ENCODE measurements around the gene GPC3.
A peak's percentile ranks its signal among the peaks of the same experiment; 100 is the strongest.
"Not testable (repeated sequence)": the region's sequence is repeated elsewhere in the genome, so short reads cannot be mapped to it uniquely, and the experiment has no call there.

The GPC3 gene

DNA sequence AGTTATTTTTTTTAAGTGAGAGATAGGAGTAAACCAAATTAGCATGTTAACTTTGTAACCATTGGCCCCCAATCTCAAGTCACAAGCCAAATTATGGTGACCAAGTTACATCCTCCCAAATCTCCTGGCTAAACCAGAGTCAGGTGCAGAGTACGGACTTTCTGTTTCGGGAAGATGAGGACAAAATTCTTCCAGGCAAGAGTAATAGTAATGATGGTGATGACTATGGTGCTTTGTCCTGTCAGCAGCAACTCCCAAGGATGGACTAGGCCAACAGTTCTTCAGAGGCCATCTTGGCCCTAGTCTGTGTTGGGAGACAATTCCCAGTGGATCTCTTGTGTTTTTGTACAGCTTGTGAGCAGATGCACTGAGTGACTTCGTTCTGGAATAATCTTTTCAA, 148.8 kb downstream of the GPC3 start:
- no peak for DNase-seq

DNA sequence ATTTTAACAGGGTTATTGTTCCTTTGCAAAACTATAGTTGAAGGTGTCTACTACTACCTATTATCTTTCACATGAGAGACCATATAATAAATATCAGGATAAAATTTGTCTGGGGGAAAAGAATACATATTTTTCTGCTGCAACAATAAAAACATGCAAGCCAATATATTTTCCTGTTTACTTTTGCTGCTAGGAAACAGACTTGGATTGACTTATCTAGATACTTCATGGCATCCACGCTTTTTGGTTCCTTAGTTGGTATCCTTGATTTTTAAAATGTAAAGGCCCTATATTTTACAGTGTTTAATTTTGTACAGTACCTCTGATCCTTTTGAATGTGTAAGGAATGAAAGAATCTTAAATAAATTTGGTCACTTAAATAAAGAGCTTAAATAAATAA, 150.6 kb downstream of the GPC3 start:
- no peak for DNase-seq

DNA sequence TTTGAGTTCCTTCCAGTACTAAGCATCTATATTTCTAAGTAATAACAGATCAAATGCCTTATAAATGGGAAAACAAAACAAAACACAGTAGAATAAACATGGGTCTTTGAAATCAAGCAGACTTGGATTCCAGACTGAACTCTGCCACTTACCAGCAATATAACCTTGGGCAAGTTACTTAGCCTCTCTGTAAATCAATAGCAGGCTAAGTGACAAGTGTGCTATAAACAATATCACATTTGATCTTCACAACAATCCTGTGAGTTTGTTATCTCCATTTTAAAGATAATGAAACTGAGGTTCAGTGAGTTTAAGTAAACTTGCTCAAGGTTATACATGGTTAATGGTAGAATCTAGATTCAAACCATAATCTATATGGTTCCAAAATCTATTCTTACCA, 165.8 kb downstream of the GPC3 start:
- no peak for DNase-seq

DNA sequence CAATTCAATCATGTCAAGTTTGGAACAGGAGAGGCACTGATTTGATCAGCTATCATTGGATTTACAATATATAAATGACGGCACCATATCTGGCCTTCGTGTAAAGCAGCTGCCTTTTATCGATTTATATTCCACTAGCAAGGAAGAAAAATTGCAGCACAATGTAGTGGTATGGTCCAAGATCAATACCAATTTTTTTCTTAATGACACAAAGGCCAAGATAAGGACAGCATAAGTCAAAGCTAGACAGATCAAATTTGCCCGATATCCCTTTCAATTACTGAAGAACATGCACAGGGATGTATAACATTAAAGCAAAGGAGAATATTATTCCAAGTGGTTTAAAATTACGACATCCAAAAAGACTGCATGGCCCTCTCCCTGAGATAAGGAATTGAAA, 167.4 kb downstream of the GPC3 start:
- DNase-seq, result no peak

DNA sequence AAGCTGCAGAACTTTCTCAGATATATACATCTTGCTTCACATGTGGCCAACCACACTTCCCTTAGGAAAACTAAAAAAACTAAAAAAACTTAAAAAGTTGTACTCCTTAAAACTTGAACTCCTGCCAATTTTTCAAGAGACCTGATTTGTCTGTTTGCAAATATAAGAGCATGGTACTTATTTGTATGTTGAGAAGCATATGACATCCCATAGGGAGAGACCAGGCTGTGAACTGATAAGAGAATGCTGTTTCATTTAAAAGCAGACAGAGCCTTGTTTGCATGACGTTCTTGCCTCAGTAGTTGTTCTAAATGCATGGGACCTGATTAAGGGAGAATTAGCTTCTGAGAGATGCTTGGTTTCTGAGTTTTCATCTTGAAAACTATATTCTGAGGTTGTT, 169.9 kb downstream of the GPC3 start:
- no peak for DNase-seq

DNA sequence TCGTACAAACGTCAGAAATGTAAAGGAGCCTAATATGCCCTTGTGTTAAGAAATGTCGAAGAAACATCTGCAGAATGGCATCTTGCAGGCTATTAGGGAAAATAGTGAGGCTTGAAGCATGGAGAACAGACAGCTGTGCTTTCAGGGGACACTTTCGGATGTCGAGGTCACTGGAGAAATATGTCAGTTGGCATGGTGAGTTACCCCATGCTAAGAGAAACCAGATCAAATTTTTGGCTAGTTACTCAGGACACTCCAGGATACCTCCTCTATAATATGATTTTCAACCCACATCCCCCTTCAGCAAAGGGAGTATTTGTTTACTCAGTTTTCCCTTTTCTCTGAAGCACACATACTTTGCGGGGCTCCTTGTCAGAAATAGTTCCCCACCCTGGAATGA, 171.4 kb downstream of the GPC3 start:
- no peak for DNase-seq

DNA sequence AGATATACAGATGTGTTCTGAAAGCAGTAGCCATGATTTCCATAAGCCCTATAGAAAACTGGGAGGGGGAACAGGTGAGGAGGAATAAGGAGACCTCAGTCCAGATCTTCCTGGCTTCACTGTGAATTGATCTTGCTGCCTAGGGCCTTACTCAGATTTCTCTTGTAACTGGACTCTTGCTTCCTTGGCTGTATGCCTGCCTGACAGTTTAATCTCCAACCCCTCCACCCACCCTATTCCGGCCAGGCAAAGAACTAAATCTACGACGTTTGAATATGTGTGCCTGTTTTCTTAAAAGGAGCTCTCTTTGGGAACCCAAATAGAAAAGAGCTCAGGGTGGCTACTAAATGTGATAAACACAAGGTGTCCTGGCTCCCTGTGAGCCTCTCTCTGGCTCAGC, 173.0 kb downstream of the GPC3 start:
- DNase-seq, result no peak

DNA sequence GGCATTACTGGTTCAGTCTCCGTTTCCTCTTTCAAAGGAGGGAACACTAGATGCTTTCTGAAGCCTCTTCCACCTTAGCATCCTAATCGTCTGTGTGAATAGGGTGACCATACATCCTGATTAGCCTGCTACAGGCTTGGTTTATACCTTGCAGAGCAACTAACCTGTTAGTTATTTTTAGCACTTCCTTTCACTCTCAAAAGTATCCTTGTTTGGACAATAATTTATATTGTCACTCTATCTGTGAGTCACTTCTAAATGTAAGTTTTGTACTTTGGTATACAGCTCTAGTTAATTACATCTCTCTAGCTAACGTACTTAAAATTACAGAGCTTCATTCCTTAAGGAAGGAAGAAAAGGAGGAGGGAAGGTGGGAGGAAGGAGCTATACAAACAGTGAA, 174.5 kb downstream of the GPC3 start:
- DNase-seq, result no peak

DNA sequence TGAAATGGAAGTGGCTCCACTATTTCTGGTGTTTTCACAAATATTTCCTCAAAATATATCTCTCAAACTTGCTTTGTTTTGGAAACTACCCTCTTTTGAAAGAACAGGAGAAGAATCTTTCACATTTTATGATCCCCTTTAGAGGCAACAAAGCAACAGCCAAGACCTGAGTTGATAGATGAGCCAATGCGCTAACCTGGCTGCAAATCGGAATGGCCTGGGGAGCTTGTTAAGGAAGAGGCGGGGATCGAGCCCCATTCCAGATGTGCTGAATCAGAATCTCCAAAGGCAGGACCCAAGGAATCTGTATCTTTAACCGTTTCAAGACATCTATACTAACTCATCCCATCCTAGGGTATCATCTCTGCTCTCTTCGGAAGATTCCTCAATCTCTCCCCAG, 181.3 kb downstream of the GPC3 start:
- DNase-seq, result no peak

DNA sequence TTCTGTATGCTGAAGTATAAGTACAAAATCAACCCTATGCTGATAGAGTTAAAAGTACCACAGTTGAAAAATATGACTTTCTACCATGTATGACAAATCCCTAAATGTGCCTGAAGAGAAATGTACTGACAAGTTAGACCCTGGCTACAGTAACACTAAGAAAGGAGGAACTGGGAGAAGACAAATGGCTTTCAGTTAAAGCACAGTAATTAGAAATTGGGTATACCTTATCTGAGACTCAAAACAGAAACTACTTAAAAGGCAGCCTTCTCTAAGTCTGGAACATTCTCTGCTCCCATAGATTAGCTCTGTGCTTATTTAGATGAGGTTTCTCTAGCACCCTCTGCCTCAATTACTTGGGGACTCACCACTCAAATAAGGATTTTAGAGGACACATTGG, 189.1 kb downstream of the GPC3 start:
- no peak for DNase-seq

DNA sequence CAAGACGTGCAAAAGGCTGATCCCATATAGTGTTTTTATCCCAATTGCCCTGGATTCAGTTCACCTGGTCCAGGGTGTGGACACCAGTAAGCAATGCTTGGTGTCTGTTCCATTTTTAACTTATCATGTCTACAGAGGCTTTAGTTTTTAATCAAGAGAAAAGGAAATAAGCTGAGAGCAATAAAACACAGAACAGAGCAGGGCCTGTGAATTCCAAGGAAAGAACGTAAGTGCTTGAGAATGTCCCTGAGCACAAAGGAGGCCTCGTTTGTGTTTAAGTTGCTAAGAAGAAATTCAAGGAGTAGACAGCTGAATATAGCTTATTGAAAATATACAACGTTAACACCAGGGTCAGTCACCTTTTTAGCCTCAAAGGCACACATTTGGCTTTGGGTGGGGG, 191.3 kb downstream of the GPC3 start:
- DNase-seq, result no peak

DNA sequence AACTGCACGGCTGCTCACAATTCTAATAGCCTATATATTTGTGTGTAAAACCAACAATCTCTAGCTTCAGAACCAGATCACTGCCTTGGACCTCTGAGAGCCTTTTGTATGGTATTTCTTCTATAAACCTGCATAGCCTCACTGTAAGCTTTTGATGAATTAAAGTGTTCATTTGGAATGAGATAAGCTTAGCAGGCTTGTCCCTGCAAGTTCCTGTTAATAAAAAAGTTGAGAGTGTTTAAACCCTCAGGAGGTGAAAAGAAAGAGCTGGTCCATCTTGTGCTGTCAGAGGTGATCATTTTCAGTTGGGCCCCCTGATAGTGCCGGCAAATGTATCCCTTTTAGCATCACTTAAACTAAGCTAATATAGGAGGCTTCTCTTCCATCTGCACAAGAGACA, 191.8 kb downstream of the GPC3 start:
- DNase-seq, result no peak

DNA sequence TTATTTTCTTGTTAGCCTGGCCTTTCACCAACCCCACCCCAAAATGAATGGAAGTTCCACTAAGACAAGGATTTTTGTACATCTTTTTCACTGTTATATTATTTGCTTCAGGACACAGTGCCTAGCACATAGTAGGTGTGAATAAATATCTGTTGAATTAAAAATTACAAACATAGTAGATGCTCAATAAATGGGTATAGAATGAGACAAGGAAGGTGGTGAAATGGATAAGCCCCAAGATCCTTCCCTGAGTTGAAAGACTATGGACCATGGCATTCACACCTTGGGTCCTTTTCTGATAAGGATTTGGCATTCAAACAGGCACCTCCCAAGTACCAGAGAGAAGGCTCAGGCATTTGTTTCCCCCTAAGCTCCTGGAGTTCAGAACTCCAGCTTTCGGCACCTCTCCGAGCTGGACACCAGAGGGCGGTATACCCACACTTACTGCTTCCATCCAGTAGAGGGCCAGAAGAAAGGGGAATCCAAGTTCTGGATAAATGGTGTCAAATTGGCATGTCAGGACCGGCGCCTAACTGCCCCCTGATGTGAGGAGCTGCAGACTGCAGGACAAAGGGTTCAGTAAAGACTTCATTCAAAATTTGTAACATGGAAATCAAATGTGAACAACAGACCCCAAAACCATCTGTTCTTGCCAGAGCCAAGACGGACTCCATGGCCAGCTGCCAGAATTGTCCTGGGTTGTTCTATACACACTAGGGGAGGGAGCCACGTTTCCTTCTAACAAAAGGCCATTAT, 193.0 kb downstream of the GPC3 start:
- peak; percentile 19 for DNase-seq

DNA sequence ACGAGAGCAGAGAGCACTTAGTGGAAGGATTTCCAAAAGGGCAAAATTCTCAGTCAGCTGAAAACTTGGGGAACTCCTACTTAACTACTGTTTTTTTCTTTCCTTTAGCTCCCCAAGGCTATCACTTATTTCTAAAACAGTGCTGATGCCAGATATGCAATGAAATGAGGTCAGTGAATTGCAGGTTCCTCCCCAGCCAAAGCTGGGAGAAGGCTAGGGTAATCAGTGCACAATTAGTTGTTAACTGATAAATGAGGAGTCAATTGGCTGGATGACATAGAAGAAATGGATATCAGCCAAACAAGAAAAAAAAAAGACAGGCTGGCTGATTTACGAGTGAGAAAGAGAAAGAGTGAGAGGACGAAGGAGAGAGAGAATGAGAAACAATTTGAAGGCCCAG, 195.6 kb downstream of the GPC3 start:
- no peak for DNase-seq

DNA sequence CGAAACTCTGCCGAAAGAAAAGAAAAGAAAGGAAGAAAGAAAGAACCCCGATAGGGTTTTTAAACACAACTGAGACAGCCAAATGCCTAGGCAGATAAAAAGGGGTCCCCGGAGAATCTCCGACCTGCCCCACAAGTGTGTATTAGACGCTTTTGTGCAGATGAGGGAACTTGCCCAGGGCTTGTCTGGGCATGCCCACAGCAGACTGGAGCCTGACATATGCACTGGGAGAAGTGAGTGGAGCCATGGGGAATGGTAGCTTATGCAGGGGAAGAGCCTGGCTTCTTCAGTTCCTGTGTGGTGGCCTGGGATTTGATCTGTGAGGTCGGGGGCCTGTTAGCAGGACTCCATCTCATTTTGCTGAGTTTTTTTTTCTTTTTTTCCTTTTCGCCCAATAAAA, 199.0 kb downstream of the GPC3 start:
- DNase-seq, result no peak

DNA sequence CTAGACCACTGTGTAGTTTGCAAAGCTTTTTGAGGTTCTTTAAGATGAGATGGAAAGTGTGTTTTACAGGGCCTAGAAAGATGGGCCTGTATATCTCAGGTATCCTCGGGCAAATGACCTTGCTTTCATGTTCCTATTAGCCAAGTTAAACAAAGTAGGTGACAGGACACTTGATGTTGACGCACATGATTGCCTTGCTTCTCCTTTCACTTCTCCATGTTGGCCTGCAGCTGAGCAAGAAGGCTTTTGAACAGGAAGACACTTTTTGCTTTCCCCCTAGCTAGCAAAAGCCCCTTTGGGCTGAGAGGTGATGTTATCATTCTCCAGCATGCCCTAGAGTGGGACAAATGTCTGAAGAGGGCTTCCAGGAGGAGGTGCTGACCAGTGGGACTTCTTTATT, 202.1 kb downstream of the GPC3 start:
- no peak for DNase-seq

DNA sequence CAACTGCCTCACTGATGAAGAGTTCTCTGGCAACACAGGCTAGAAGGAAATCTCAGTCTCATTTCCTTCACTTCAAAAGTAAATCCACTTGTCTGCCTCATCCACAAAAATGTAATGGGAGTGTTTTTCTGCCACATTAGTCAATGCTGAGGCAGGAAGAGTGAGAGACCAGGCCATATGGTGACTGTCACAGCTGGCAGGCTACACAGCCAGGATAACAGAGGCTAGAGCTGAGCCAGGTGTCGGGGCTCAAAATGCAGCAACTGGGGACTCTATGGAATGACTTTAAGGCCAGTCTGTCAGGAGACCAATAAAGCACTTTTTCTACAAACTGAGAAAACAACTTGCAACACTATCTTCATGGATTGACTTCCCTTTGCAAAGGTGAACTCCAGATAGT, 204.2 kb downstream of the GPC3 start:
- no peak for DNase-seq

DNA sequence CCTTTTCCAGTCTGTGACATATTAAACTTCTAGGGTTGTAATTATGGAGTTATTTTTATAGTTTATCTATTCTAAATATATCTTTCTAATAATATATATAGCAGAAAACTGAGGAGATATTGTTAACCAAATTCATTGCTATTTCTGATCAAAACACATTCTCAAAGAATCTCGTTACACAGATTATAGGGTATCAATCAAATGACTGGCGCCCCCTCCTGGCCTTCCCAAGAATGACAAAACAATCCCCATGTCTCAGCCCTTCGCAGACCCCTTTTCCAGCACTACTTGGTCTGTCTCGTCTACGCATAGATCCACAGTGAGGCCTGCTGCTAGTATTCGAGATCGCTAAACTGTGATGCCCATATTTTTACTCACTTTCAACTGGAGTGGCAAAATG, 209.3 kb downstream of the GPC3 start:
- peak; percentile 17 for DNase-seq

DNA sequence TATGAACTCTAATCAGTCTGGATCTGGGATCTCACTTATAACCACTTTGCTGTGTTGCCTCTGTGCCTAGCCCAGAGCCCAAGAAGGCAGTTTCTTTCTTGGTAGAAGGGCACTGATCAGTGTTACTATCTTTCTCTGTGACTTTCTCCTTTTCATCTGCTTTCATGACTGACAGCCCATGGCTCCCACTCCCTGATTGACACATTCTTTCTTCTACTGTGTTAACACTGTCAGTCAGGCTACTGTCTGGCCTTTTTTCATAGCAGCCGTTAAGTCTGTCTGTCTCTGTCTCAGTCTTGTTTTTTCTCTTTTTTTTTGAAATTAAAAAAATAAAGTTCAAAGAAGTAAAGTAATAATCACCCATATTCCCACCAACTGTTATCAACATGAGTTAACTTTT, 210.6 kb downstream of the GPC3 start:
- DNase-seq, result no peak

DNA sequence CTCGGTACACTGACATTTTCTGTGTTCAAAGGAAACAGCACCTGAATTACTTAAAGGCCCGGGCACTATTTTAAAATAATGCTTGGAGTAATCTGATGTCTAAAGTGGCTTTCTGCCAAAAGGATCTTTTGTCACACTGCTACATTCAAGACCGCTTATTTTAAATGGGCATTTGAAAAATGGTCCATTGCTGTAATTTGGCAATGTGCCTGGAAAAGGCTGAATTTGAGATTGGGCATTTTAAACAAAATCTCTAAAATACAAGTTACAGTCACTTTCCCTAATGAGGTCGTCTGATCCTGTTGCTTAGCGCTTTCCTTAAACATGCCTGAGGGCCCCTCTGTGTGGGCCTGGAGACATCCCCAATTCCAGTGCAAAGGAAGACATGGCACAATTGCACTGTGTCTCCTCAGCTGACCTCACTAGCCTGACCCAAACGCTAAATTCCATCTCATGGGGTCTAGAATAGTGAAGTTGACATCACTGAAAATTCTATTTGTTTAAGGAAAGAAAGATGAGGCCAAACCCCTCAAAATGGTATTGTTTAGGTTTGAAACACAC, 214.2 kb downstream of the GPC3 start:
- DNase-seq, result no peak

DNA sequence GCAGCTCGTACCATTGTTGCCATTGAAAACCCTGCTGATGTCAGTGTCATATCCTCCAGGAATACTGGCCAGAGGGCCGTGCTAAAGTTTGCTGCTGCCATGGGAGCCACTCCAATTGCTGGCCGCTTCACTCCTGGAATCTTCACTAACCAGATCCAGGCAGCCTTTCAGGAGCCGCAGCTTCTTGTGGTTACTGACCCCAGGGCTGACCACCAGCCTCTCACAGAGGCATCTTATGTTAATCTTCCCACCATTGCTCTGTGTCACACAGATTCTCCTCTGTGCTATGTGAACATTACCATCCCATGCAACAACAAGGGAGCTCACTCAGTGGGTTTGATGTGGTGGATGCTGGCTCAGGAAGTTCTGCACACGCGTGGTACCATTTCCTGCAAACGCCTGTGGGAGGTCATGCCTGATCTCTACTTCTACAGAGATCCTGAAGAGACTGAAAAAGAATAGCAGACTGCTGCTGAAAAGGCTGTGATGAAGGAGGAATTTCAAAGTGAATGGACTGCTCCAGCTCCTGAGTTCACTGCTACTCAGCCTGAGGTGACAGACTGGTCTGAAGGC, 222.3 kb downstream of the GPC3 start:
- not testable (repeated sequence) for DNase-seq

DNA sequence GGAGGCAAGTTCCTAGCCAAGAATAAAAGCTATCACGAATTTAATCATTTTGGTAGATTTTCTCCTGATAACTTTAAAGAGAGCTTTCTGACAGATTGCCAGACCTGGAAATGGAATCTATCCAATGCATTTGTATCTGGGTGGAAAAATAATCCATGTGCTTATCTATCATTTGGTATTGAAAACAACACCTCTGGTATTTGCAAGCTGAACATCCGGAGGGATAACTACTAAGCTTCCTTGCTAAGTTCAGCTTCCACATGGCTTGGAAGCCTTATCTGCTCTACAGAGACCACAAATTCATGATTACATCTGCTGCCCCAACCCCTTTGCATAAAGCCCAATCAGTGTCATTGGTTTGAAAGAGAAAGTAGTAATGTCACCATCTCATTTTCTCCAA, 230.7 kb downstream of the GPC3 start:
- DNase-seq, result no peak

DNA sequence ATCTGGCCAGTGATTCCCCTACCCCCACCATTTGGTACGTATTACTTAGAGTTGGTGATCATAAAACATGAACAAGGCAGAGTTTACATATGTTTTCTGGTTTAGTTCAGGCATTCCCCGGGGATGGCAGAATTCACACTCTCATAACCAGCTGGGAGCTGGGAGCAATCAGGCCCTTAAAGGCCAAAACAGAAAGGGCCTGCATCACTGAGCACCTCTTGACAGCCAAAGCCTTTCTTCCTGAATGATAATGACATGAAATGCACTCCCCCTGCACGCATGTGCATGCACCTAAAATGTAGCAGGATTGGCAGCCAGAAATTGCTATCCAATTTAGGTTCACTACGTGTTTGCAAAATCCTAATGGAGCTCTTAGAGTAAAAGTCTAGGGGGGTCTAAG, 235.4 kb downstream of the GPC3 start:
- DNase-seq, result no peak

DNA sequence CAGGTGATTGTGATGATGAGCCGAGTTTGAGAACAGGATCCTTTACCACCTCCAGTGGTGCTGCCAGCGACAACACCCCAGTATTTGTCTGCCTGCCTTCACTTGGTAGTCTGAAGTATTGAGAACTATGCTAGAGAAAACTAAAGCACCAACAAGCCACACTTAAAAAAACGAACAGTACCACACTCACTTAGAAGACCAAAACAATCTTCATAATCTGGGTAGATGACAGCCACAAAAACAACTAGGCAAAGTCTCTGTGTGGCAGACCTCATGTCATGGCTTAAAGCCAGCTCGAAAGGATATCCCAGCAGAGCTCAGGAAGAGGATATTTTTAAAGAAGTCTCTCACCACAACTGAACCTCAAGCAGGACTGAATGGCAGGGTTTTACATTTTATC, 236.0 kb downstream of the GPC3 start:
- no peak for DNase-seq

DNA sequence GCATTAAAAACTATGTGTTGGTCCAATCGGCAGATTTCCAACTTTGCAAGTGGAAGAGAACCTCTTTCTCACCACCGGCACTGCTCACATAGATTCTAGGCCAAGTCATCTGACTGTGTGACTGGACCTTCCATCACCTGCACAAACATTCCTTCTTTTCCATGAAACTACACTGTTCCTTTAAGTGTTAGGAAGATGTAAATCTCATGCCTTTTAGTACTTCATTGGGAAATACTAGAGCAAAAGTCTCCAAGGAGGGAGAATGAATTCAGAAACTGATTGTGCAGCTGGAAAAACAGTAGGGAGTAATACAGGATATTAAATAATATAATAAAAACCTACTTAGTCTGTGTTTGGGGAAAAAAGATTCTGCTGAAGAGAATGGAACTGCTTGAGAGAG, 238.2 kb downstream of the GPC3 start:
- DNase-seq, result no peak

Data from effector CD8-positive, alpha-beta T cell (primary cell).